Measurements from ENCODE around the gene SBK1. TPM values are rescaled to one million over a fixed set of nuclear protein-coding genes. Genes with fewer than 3 reads are reported as not detected.
"Not testable (repeated sequence)": the region's sequence is repeated elsewhere in the genome, so short reads cannot be mapped to it uniquely, and the experiment has no call there.

Gene SBK1
- total RNA-seq, 1 donor from 2014 or later, result 10.5 TPM

GRCh38 chr16:28364268-28365173, 72.2 kb downstream of the SBK1 start:
- not testable (repeated sequence) for DNase-seq (ENCODE audit: low read depth); H3K36me3 ChIP-seq (ENCODE audit: control insufficient read depth, insufficient read depth, low read length); H3K27me3 ChIP-seq (ENCODE audit: control insufficient read depth, insufficient read depth, low read length); H3K4me3 ChIP-seq (ENCODE audit: low read depth, low read length)

- not testable (repeated sequence) for H3K4me3 ChIP-seq (ENCODE audit: low read depth, low read length); DNase-seq (ENCODE audit: low read depth); H3K27me3 ChIP-seq (ENCODE audit: control insufficient read depth, insufficient read depth, low read length); H3K36me3 ChIP-seq (ENCODE audit: control insufficient read depth, insufficient read depth, low read length)
Measured at GRCh38 chr16:28367926-28368325, 75.6 kb downstream of the SBK1 start.

Other genes starting within 250 kb of the SBK1 start
- gene GSG1L, start 228.8 kb upstream of the SBK1 start, total RNA-seq, result not detected in 2 replicates
- gene XPO6, start 80.6 kb upstream of the SBK1 start, total RNA-seq, result 61.9 and 100 TPM in 2 replicates
- not detected in 2 replicates for gene NPIPB6, start 71.0 kb downstream of the SBK1 start, total RNA-seq
- gene EIF3CL, start 111.3 kb downstream of the SBK1 start, total RNA-seq, result 180 and 310 TPM in 2 replicates
- not detected in 2 replicates for gene NPIPB7, start 179.8 kb downstream of the SBK1 start, total RNA-seq
- 30.3 and 41.5 TPM in 2 replicates for gene CLN3, start 199.5 kb downstream of the SBK1 start, total RNA-seq
- gene APOBR, start 202.1 kb downstream of the SBK1 start, total RNA-seq, result 0.21 TPM in 2 replicates
- not detected in 2 replicates for gene IL27, start 214.3 kb downstream of the SBK1 start, total RNA-seq
- 0.55 and 0.63 TPM in 2 replicates for gene NUPR1, start 246.4 kb downstream of the SBK1 start, total RNA-seq

Data from kidney epithelial cell (primary cell).